ENCODE measurements around the gene MBTPS2.
A peak's percentile ranks its signal among the peaks of the same experiment; 100 is the strongest.
"Not testable (repeated sequence)": the region's sequence is repeated elsewhere in the genome, so short reads cannot be mapped to it uniquely, and the experiment has no call there.

Gene MBTPS2

DNA sequence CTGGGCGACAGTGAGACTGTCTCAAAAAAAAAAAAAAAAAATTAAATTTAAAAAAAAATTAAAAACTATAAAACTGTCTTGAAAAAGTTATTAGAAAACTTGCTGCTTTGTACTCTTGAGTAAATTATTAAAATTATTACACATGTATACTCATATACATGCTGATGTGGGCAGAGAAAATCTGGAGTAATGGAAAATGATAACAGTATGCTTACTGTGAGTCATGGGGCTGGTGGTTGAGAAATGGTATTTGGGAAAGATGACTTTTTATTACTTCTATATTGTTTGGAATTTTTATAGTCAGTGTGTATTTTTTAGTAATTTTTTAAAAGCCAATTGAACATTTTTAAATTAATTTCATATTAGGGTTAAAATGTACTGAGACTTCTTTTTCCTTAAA is 23.8 kb downstream of the MBTPS2 start:
- no peak for DNase-seq

DNA sequence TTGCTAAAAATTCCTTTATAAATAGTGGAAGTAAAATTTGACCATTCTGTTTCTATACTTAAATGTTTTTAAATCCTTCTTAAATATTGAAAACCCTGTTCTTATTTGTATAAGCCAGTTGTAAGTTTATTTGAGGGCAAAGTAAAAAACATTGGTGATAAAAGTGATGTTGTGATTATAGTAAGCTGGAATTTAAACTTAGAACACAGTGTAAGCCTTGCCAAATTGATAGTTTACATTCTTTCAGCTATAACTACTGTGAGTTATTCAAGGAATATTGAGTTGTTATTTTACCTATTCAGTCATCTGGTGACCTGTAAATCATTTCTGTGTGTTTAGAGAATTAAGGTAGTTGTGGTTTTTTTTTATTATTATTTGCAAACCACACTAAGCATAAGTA is 26.0 kb downstream of the MBTPS2 start:
- no peak for DNase-seq

DNA sequence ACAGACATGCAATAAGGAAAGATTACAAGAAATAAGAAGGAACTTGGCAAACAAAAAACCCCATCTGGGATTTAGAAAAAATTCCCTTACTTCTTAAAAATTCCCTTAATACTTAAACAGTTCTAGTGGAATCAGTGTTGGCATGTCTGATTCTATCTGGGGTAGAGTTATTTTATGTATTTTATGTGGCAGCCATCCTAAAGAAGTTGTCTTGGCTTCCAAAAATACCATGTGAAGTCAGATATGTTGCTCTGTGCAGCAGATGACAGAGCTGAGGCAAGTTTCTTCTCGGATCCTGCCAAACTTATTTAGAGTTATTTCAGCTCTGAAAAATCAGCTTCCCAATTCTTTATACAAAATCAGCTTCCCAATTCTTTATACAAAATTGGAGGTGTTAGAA is 31.1 kb downstream of the MBTPS2 start:
- DNase-seq: no peak

DNA sequence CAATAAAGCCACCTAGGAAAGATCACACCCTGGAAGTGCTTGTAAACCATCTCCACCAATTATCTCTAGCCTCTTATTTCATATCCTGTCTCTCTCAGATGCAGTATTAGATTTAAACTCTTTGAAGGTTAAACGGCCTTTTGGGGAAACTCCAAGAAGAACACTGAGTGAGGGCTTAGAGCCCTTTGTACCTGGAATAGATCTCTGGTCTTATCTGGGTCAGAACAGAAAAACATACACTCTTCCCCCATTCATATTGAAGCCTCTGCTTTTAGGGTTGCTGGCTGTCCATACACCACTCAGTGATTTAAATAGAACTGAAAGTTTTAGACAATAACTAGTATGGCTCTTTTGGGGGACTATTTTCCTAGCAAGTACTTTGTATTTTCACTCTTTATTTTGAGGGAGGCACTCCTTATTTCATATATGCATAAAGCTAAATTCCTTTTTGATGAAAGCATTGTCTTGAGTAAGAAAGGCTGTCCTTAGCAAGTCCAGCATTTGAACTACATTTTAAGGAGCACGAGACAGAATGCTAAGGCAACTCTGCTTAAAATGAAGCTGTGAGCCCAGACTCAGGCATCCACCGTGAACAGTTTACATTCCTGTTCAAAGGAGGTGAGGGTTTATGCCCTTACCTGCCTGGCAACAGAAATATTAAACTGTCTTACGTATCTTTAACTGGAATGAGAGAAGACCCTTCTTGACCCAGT is 33.8 kb downstream of the MBTPS2 start:
- DNase-seq: no peak

DNA sequence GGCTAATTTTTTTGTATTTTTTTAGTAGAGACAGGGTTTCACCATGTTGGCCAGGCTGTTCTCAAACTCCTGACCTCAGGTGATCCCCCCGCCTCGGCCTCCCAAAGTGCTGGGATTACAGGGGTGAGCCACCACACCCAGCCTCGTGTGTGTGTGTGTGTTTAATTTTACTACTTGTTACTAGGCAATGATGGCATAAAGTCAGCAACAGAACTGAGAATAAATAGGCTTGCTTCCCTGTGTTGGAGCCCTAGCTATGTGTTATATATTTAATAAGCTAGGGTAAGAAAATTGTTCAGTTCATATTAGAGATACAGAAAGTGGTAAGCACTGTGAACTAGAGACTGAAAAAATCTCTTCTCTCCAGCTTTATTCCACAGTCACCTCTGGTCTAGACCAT is 34.8 kb downstream of the MBTPS2 start:
- DNase-seq: not testable (repeated sequence)

DNA sequence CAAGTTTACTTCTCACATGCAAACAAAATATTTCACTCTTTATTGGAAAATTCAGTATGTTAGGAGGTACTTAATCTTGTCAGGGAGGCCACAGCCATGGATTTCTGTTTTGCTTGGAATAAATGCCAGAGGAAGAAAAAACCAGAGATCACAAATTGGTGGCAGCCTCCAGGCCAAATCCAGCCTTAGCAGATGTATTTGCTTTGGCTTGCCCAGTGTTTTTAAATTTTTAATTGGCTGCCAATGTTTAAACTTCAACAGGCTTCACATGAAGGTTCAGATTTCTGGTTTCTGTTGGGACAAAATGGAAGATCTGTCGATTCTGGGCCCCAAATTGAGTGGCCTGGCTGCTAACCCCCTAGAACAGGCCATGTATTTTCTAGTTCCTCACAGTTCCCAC is 35.6 kb downstream of the MBTPS2 start:
- no peak for DNase-seq

DNA sequence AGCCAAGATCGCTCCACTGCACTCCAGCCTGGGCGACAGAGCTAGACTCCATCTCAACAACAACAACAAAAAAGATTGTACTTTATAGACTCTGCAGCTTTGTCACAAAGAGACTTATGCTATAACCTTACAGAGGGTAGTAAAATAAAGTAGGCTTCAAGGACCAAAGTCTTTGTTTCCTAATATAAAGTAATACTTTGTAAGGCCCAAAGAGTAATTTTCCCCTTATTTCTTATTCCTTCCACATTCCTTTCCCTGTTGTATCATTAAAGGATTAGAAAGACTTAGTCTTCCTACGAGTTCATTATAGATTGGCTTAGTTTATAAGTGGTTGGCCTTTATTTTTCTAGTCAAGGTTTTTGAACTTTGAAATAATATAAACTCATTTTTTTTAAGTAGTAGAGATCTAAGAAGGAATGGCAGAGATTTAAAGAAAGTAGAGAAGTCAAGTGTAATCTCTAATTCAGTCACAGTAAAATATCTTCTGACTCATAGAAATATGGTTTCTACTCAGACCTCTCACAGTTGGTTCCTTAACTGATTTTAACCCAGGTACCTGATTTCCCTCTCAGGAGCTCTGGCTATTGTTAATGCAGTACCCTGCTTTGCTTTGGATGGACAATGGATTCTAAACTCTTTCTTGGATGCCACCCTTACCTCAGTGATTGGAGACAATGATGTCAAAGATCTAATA is 42.6 kb downstream of the MBTPS2 start:
- no peak for DNase-seq

DNA sequence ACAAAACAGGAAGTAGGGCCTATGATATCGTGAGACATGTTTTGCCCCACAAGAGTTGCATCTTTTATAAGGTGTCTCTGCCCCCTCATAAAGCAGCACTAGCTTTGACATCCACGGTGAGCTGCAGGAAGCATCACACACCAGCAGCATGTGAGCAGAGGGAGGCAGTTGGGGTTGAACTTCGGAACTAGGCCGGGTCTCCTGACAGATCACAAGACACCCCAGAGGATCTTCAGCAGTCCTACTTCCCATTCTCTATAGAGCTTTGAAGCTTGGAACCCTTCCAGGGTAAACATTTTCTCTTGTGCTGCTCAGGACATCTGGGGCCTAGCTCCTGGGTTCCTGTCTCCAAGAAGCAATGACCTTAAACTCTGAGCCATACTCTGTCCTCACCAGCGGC is 43.8 kb downstream of the MBTPS2 start:
- no peak for DNase-seq

DNA sequence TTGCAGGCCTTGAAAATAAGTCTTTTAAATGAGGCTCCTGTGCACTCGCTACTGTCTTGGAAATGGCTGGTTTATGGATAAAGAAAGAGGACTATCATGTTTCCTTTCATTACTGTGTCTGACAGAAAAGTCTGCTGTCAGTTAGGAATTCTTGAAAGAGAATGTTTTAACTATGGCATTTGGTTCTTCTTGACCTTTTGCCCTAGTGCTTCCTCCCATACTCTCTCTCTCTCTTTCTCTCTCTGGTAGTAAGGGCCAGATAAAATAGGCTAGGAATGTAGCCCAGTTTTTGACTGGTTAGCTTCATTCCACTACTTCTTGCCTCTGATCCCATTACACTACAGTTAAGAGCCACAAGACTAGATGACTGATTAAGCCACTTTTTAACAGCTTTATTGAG is 46.2 kb downstream of the MBTPS2 start:
- no peak for DNase-seq

DNA sequence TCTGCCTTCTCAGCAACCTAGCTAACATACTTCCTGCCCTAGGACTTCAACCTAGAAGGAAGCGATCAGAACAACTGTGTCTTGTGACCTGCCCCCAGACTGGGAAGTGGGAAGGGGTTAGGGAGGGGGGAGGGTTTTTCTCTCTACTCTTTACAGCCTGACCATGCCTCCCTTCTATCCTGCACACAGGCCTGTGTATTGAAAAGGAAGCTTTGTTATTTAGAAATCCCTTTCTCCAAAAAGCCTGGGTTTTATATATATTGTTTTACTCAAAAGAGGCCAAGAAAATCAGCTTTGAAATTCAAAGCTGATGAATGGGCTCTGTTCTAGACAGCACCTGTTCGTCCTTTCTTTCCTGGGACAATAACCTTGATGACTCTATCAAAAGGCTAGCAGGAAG is 65.9 kb downstream of the MBTPS2 start:
- peak; percentile 35 for DNase-seq

DNA sequence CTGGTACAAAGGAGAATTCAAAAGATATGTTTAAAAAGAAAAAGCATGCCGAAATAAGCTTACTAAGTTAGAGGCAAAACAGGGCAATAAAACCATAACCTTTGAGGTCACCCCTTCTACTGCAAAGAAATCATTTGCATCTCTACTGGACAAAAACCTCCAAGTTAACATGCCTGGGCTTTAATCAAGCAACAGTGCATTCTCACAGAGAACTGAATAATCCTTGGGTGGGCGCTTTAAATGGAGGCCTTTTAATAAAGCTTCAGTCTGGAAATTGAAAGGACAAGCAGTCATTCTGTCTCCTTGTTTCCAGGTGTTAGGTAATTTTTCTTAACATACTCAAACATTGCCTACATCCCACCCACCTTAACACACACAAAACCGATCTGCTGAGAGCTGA is 66.5 kb downstream of the MBTPS2 start:
- no peak for DNase-seq

DNA sequence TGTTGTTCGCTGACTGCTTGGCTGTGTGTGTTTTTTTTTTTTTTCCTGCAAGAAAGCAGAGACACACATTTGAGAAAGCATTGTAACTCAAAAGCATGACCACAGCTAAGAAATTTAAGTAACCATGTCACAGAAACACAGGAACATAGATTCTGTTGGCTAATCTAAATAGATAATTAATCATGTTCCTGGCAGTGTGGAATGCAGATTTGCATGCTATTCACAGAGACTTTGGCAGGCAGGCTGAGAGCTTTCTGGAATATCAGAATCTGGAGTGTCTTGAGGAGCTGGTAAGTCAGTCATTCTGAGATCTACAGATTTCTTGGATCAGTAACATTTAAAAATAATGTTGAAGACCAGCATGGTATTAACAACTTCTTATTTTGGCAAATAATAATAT is 67.8 kb downstream of the MBTPS2 start:
- no peak for DNase-seq

DNA sequence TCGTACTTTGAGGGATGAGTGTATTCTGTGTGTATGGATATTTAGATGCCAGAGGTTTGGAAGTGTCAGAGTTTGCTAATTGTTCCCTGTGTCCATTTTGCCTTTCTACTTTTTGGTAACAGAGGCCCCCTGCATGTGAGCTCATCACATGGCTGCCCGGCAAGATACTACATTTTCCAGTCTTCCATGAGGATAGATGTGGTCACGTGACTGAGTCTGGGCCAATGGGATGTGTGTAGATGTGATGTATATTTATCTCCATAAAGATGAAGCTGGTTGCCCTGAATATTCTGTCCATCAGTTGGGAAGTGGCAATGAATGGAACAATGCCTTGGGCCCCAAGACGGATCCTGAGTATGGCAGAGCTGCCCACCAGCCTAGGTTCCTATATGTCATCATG is 72.1 kb downstream of the MBTPS2 start:
- DNase-seq: no peak

DNA sequence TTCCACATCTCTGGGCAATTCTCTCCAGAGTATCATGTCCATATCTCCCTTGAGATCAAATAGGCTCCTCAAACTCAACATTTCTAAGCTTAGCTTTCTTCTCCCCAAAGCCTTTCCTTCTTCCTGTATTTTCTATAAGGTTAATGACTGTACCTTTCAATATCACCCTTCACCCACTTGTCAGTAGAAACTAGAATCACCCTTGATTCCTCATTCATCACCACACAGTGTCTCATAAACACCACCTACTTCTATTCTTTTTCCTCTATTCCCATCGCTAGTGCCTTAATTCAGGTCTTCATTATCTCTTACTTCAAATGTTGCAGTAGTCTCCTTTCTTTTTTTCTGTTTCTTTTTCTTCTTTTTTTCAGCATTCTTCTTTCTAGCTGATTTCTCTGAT is 72.8 kb downstream of the MBTPS2 start:
- DNase-seq: no peak

DNA sequence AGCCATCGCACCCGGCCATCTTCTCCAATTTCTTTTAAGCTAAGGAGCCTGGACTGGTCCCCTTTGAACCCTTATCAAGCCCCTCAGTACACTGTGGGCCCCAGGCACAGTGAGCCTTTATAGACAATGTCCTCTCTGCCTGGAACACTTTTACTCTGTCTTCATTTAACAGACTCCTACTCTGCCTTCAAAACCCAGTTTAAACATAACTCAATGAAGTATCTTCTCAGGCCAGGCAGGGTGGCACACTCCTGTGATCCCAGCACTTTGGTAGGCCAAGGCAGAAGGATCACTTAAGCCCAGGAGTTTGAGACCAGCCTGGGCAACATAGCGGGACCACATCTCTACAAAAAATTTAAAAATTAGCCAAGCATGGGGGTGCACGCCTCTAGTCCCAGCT is 73.6 kb downstream of the MBTPS2 start:
- DNase-seq: no peak

DNA sequence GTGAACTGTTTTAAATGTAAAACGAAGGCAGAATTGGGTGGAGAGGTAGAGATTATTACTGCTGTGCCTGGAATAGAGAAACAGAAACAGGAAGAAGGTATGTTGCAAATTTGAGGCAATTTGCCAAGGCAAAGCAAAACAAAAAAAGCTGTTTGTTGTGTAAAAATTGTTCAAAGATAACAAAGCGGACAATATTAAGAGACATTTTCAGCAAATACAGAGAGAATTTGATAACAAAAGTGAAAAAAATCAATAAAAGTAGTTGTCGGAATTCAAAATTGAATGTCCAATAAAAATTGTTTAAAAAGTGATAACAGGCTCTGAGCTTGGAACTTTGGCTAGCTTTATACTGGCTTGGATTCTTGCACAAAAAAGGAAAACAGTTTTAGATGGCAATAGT is 86.7 kb downstream of the MBTPS2 start:
- DNase-seq: no peak

DNA sequence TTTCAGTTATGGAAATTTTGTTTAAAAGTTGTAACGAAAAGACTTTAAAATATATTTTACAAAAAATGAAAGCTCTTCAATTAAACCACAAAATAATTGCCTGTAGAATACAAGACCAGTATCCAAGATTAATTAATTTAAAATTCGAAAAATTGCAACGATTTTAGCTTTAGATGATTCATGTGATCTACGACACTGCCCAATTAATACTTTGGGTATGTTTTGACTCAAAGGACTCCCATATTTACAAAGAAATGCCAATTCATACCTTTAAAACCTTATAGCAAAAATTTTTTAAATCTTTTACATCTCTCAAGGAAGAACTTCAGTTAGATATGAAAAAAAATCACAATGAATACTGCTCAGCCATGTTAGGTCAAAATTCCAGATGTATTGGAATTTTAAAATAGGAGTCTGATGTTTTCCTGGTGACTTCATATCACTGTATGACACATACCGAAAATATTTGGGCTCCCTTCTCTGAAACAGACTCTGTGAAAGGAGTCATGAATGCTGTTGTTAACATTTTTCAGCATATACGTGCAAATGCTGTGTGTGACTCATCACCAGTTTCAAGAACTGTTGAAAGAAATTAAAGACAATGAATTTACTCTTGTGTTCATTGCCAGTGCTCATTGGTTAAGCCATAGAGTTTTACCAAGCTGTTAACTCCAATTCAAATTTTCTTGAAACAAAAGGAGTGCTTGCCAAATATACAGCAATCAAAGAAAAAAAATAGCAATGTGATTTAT is 87.3 kb downstream of the MBTPS2 start:
- DNase-seq: no peak

DNA sequence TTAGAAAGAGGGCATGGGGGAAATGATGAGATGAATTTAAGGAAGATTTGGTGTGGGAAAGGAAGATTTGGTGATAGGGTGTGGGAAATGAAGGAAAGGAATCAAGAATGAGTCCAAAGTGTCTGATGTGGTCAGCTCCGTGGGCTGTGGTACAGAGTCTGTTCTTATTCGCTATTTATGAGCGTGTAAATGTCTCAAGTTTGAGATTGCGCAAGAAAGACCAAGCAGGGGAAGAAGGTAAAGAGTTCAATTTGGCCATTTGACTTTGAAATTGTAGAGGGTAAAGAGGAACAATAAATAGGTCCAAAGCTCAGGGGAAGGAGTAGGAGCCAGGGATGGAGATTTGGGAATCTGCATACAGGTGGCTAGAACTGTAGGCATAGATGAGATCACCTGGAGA is 89.8 kb downstream of the MBTPS2 start:
- DNase-seq: no peak

DNA sequence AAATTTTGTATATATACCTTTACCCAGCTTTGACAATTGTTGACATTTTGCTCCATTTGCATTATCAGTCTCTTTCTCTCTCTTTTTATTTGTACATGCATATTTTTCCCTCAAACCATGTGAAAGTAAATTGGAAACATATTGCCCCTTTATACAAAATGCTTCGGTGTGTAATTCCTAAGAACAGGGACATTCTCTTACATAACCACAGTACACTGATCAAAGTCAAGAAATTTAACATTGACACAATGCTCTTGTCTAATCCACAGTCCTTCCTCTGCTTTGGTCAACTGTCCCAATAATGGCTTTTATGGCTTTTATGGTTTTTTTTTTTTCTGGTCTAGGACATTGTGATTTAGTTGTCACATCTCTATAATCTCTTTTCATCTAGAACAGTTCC is 91.6 kb downstream of the MBTPS2 start:
- no peak for DNase-seq

DNA sequence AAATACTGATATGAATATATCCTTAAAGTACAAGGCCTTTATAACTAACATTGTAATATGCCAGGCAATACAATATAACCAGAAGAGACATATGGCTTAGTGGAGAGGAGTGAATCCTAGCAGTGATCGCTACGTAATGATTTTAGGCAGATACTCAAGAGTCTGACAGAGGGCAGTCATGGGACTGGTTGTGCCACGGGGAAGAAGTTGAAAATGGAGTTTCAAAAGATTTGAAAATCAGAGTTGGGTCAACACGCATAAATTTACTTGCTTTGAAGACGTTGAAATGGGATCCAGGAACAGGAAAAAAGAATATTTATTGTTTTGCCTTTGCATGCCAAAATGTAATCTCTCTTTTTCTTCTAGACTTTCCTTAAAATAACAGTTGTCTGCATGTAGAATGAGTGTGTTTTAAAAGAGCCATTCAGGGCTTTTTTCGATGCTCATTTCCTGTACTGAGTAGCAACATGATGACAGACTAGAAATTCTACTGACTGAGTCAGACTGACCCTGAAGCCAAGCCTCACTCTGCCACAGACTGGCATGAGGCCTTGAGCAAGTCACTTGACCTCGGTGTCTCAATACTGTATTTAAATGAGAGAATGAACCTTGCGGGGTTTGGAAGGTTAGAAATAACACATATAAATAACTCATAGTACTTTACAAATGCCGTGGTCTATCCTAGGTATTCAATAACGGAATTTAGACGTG is 93.0 kb downstream of the MBTPS2 start:
- no peak for DNase-seq

DNA sequence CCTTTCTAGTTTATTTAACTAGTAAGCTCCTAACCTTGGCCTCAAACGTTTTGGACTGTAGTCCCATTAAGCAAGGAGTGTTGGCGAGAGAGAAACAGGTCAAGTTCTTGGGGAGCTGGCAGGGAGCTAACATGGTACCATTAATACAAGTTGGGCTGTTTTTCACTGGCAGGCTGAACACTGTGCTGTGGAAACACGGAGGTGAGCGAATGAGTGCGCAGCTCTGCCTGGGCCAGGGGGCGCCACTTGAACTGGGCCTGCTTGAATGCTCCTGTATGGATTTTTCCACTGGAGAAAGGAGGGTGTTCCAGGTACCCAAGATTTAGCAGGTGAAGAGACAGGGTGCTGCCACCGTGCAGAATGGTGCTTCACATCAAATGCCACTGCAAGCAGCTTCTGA is 93.7 kb downstream of the MBTPS2 start:
- no peak for DNase-seq

DNA sequence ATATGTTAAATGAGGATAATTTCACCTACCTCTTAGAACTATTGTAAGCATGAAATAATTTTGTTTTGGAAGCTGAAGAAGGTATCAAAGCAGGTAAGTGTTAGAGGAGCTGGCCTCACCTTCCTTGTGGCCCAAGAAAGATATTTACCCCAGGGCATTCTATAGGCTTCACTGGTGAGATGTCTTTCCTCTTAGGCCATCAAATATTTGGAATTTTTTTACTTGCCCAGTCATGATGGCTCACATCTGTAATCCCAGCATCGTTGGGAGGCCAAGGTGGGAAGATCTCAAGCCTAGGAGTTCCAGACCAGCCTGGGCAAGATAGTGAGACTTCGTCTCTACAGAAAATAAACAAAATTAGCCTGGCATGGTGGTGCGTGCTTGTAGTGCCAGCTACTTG is 95.0 kb downstream of the MBTPS2 start:
- DNase-seq: no peak

Measured in NCI-H2029 (cell line).